Peyer's patch (tissue), 4 donors: ENCODE data around the gene TIFAB.

Experiments used
- POLR2A ChIP-seq, 2 donors: fragments of 450-650 bp; IDR thresholded peaks; one replicate each; pipeline ENCODE4 v1.5.1; 2017; ENCODE audit warnings: antibody characterized with exemption in 2 of 2, mild to moderate bottlenecking in 2 of 2, moderate library complexity in 2 of 2
- TF ChIP-seq, protein P1 (sequence below), 6 experiments: fragments of 450-650 bp in 4 of 6; fragments of 200-600 bp in 2 of 6; sonication (generic) in 1 of 6; IDR thresholded peaks; one replicate each; pipeline ENCODE4 v1.5.1; 2017 to 2019; ENCODE audit warnings: antibody characterized with exemption in 6 of 6, mild to moderate bottlenecking in 3 of 6, moderate library complexity in 1 of 6

DNA sequence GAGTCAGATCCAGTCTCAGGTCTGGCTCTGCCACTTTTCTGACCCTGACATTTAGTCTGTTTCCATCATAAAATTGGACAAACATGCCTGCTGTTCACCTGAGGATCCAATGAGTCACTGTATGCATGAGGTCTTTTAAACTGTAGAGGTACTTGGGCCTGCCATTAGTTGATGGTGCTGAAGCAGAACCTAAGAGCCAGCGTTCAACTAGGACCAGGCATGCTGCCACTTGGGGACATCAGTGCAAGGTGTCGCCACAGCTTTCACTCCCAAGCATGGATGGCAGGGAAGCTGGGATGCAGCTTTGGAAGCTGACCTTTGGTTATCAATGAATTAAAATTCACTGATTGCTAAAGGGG lies 46.5 kb upstream of the TIFAB start:
- TF ChIP-seq, protein P1, sequence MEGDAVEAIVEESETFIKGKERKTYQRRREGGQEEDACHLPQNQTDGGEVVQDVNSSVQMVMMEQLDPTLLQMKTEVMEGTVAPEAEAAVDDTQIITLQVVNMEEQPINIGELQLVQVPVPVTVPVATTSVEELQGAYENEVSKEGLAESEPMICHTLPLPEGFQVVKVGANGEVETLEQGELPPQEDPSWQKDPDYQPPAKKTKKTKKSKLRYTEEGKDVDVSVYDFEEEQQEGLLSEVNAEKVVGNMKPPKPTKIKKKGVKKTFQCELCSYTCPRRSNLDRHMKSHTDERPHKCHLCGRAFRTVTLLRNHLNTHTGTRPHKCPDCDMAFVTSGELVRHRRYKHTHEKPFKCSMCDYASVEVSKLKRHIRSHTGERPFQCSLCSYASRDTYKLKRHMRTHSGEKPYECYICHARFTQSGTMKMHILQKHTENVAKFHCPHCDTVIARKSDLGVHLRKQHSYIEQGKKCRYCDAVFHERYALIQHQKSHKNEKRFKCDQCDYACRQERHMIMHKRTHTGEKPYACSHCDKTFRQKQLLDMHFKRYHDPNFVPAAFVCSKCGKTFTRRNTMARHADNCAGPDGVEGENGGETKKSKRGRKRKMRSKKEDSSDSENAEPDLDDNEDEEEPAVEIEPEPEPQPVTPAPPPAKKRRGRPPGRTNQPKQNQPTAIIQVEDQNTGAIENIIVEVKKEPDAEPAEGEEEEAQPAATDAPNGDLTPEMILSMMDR (IDR thresholded peaks at IDR 0.05), result no peak
- TF ChIP-seq POLR2A (IDR thresholded peaks at IDR 0.05), result no peak
